Activated CD4-positive, alpha-beta T cell treated with anti-CD3 and anti-CD28 coated beads, Interleukin-2, amount 10 ng/mL, durations not matched to agents 7 days and 5 days (primary cell): ENCODE measurements around the gene GPLD1. TPM values are rescaled to one million over a fixed set of nuclear protein-coding genes. Genes with fewer than 3 reads are reported as not detected.

Experiments used
- CTCF ChIA-PET: fragments of 350-600 bp; sonication (Branson Sonifier 250); formaldehyde crosslinking; loops from one replicate; lab custom pipeline; 2021; ENCODE audit warnings: antibody characterized with exemption; lab: Charles Lee
- POLR2A ChIA-PET: fragments of 350-600 bp; sonication (Branson Sonifier 250); formaldehyde crosslinking; loops from one replicate; lab custom pipeline; 2021; ENCODE audit warnings: antibody characterized with exemption; lab: Charles Lee
- DNase-seq: peaks from one replicate; pipeline ENCODE4 v3.0.0-alpha.2; 2020
- H3K27ac Mint-ChIP-seq: one replicate; pipeline ENCODE4 v1.8.0; 2021; ENCODE audit warnings: mild to moderate bottlenecking, moderate library complexity, mixed read lengths
- H3K27me3 Mint-ChIP-seq: one replicate; pipeline ENCODE4 v1.8.0; 2021; ENCODE audit warnings: mixed read lengths
- H3K36me3 Mint-ChIP-seq: one replicate; pipeline ENCODE4 v1.8.0; 2021; ENCODE audit warnings: low read depth, mixed read lengths
- H3K4me1 Mint-ChIP-seq: one replicate; pipeline ENCODE4 v1.8.0; 2021; ENCODE audit warnings: mixed read lengths
- H3K4me3 Mint-ChIP-seq: one replicate; pipeline ENCODE4 v1.8.0; 2021; ENCODE audit warnings: mild to moderate bottlenecking, moderate library complexity, mixed read lengths
- H3K9me3 Mint-ChIP-seq: one replicate; pipeline ENCODE4 v1.8.0; 2021; ENCODE audit warnings: mixed read lengths
- total RNA-seq, 2 experiments: library from RNA; stranded (reverse); gene quantifications; one replicate each; pipeline ENCODE4 v1.2.3, GENCODE V29; 2021

The GPLD1 gene
- total RNA-seq, 2 experiments from 2014 or later: 0.10 to 0.15 TPM

GRCh38 chr6:24472181-24472580 is 17.2 kb downstream of the GPLD1 start:
- Mint-ChIP-seq H3K27ac (no peak overlapping the region), H3K9me3 (no peaks in the 10 kb centered on the region), H3K36me3 (no peaks in the 10 kb centered on the region), H3K4me1 (no peaks in the 10 kb centered on the region), H3K4me3 (no peak overlapping the region), H3K27me3 (no peaks in the 10 kb centered on the region)
- ChIA-PET CTCF (no interaction called here), POLR2A (interaction anchor here (0.6 kb wide), 1 partner anchor 10 kb away, joined by 3 read pairs; no protein-coding TSS in a partner anchor)
- no peak for DNase-seq

- CTCF ChIA-PET: interaction anchor here (0.7 kb wide), 1 partner anchor 165 kb away, joined by 3 read pairs; no protein-coding TSS in a partner anchor
Observed at GRCh38 chr6:24469811-24470210, 19.6 kb downstream of the GPLD1 start.

GRCh38 chr6:24464253-24465038 is 24.9 kb downstream of the GPLD1 start:
- POLR2A ChIA-PET: no interaction called here
- Mint-ChIP-seq H3K9me3 (no peaks in the 10 kb centered on the region), H3K27me3 (peaks cover 4% of the 10 kb centered on the region), H3K27ac (no peak overlapping the region), H3K4me3 (no peak overlapping the region), H3K4me1 (no peaks in the 10 kb centered on the region), H3K36me3 (no peaks in the 10 kb centered on the region)
- CTCF ChIA-PET: interaction anchor here (1.1 kb wide), 1 partner anchor 10 kb away, joined by 3 read pairs; no protein-coding TSS in a partner anchor
- DNase-seq: no peak

More at GRCh38 chr6:24469811-24470210, 19.6 kb downstream of the GPLD1 start:
- POLR2A ChIA-PET: no interaction called here
- no peaks in the 10 kb centered on the region for H3K4me1 Mint-ChIP-seq
- H3K4me3 Mint-ChIP-seq: no peak overlapping the region
- H3K27me3 Mint-ChIP-seq: no peaks in the 10 kb centered on the region
- no peaks in the 10 kb centered on the region for H3K9me3 Mint-ChIP-seq
- H3K36me3 Mint-ChIP-seq: no peaks in the 10 kb centered on the region
- H3K27ac Mint-ChIP-seq: no peak overlapping the region
- DNase-seq: no peak

GRCh38 chr6:24460966-24461365 is 28.4 kb downstream of the GPLD1 start:
- DNase-seq: no peak
- ChIA-PET CTCF (no interaction called here), POLR2A (no interaction called here)

GRCh38 chr6:24458941-24459340 is 30.4 kb downstream of the GPLD1 start:
- DNase-seq: no peak
- Mint-ChIP-seq H3K27ac (no peak overlapping the region), H3K4me1 (no peaks in the 10 kb centered on the region), H3K4me3 (no peak overlapping the region), H3K9me3 (no peaks in the 10 kb centered on the region), H3K36me3 (no peaks in the 10 kb centered on the region), H3K27me3 (peaks cover 4% of the 10 kb centered on the region)
- ChIA-PET POLR2A (no interaction called here), CTCF (interaction anchor here (0.7 to 1.1 kb wide), 2 partner anchors 21 to 254 kb away, joined by 4 read pairs; no protein-coding TSS in a partner anchor)

More at GRCh38 chr6:24460966-24461365, 28.4 kb downstream of the GPLD1 start:
- no peaks in the 10 kb centered on the region for H3K9me3 Mint-ChIP-seq
- no peak overlapping the region for H3K4me3 Mint-ChIP-seq
- H3K27ac Mint-ChIP-seq: no peak overlapping the region
- no peaks in the 10 kb centered on the region for H3K4me1 Mint-ChIP-seq
- no peaks in the 10 kb centered on the region for H3K36me3 Mint-ChIP-seq
- peaks cover 4% of the 10 kb centered on the region for H3K27me3 Mint-ChIP-seq

GRCh38 chr6:24458134-24458533 is 31.2 kb downstream of the GPLD1 start:
- Mint-ChIP-seq H3K4me1 (no peaks in the 10 kb centered on the region), H3K27me3 (peaks cover under 1% of the 10 kb centered on the region), H3K4me3 (no peak overlapping the region), H3K9me3 (no peaks in the 10 kb centered on the region), H3K27ac (no peak overlapping the region), H3K36me3 (no peaks in the 10 kb centered on the region)
- CTCF ChIA-PET: interaction anchor here (0.7 to 1.3 kb wide), 3 partner anchors 9 to 255 kb away, joined by 3 to 4 read pairs (median 4); no protein-coding TSS in a partner anchor
- POLR2A ChIA-PET: no interaction called here
- DNase-seq: no peak

- no peaks in the 10 kb centered on the region for H3K4me1 Mint-ChIP-seq
- H3K9me3 Mint-ChIP-seq: no peaks in the 10 kb centered on the region
- ChIA-PET POLR2A (no interaction called here), CTCF (no interaction called here)
- no peaks in the 10 kb centered on the region for H3K36me3 Mint-ChIP-seq
- no peaks in the 10 kb centered on the region for H3K27me3 Mint-ChIP-seq
- DNase-seq: no peak
- no peak overlapping the region for H3K4me3 Mint-ChIP-seq
- H3K27ac Mint-ChIP-seq: no peak overlapping the region
Observed at GRCh38 chr6:24455061-24455460, 34.3 kb downstream of the GPLD1 start.

GRCh38 chr6:24454452-24454851 is 34.9 kb downstream of the GPLD1 start:
- ChIA-PET POLR2A (no interaction called here), CTCF (interaction anchor here (0.9 kb wide), 1 partner anchor 9 kb away, joined by 3 read pairs; no protein-coding TSS in a partner anchor)
- H3K9me3 Mint-ChIP-seq: no peaks in the 10 kb centered on the region
- H3K4me1 Mint-ChIP-seq: no peaks in the 10 kb centered on the region
- H3K27ac Mint-ChIP-seq: no peak overlapping the region
- no peak overlapping the region for H3K4me3 Mint-ChIP-seq
- H3K36me3 Mint-ChIP-seq: no peaks in the 10 kb centered on the region
- H3K27me3 Mint-ChIP-seq: no peaks in the 10 kb centered on the region
- no peak for DNase-seq

- no peaks in the 10 kb centered on the region for H3K9me3 Mint-ChIP-seq
- DNase-seq: no peak
- H3K36me3 Mint-ChIP-seq: no peaks in the 10 kb centered on the region
- ChIA-PET POLR2A (no interaction called here), CTCF (interaction anchor here (0.9 kb wide), 1 partner anchor 10 kb away, joined by 3 read pairs; no protein-coding TSS in a partner anchor)
- no peaks in the 10 kb centered on the region for H3K4me1 Mint-ChIP-seq
- no peak overlapping the region for H3K27ac Mint-ChIP-seq
- H3K4me3 Mint-ChIP-seq: no peak overlapping the region
- H3K27me3 Mint-ChIP-seq: no peaks in the 10 kb centered on the region
Observed at GRCh38 chr6:24453921-24454320, 35.5 kb downstream of the GPLD1 start.

GRCh38 chr6:24451581-24452388 is 37.6 kb downstream of the GPLD1 start:
- POLR2A ChIA-PET: no interaction called here
- Mint-ChIP-seq H3K27me3 (no peaks in the 10 kb centered on the region), H3K27ac (no peak overlapping the region), H3K36me3 (no peaks in the 10 kb centered on the region), H3K4me3 (no peak overlapping the region), H3K4me1 (no peaks in the 10 kb centered on the region), H3K9me3 (no peaks in the 10 kb centered on the region)
- no peak for DNase-seq
- CTCF ChIA-PET: no interaction called here

GRCh38 chr6:24448828-24449525 is 40.4 kb downstream of the GPLD1 start:
- ChIA-PET POLR2A (no interaction called here), CTCF (interaction anchor here (1.1 kb wide), 1 partner anchor 9 kb away, joined by 3 read pairs; no protein-coding TSS in a partner anchor)
- DNase-seq: no peak
- H3K9me3 Mint-ChIP-seq: no peaks in the 10 kb centered on the region
- H3K4me1 Mint-ChIP-seq: no peaks in the 10 kb centered on the region
- no peak overlapping the region for H3K4me3 Mint-ChIP-seq
- H3K27ac Mint-ChIP-seq: no peak overlapping the region
- H3K27me3 Mint-ChIP-seq: no peaks in the 10 kb centered on the region
- H3K36me3 Mint-ChIP-seq: no peaks in the 10 kb centered on the region

- H3K9me3 Mint-ChIP-seq: no peaks in the 10 kb centered on the region
- POLR2A ChIA-PET: no interaction called here
- no peak for DNase-seq
- no peak overlapping the region for H3K27ac Mint-ChIP-seq
- H3K4me1 Mint-ChIP-seq: no peaks in the 10 kb centered on the region
- CTCF ChIA-PET: no interaction called here
- no peaks in the 10 kb centered on the region for H3K36me3 Mint-ChIP-seq
- H3K27me3 Mint-ChIP-seq: no peaks in the 10 kb centered on the region
- H3K4me3 Mint-ChIP-seq: no peak overlapping the region
Observed at GRCh38 chr6:24448396-24448795, 41.0 kb downstream of the GPLD1 start.
